WTC11 (cell line): ENCODE data around the gene DNTT. TPM values are rescaled to one million over a fixed set of nuclear protein-coding genes. Genes with fewer than 3 reads are reported as not detected.

ENCODE experiments used
- ATAC-seq: fragments of 200-7000 bp; cut with Tn5 transposase; 2 replicates; pipeline ENCODE4 v1.10.0; 2021; ENCODE audit warnings: mild to moderate bottlenecking, moderate library complexity
- CTCF ChIA-PET: fragments of 300-600 bp; sonication (Branson Sonifier 250); formaldehyde crosslinking; loops from one replicate; lab custom pipeline; 2021; ENCODE audit warnings: antibody characterized with exemption; lab: Charles Lee
- POLR2A ChIA-PET: fragments of 350-600 bp; sonication (Branson Sonifier 250); formaldehyde crosslinking; loops from one replicate; lab custom pipeline; 2021; ENCODE audit warnings: antibody characterized with exemption; lab: Charles Lee
- DNase-seq: peaks from one replicate; pipeline ENCODE4 v3.0.0; 2021; ENCODE audit warnings: low spot score
- H3K27ac Mint-ChIP-seq: 2 replicates; pipeline ENCODE4 v1.8.0; 2021; ENCODE audit warnings: mixed read lengths
- H3K27me3 Mint-ChIP-seq: 2 replicates; pipeline ENCODE4 v1.8.0; 2021; ENCODE audit warnings: low read depth, mild to moderate bottlenecking, moderate library complexity, mixed read lengths
- H3K36me3 Mint-ChIP-seq: 2 replicates; pipeline ENCODE4 v1.8.0; 2021; ENCODE audit warnings: mixed read lengths
- H3K4me1 Mint-ChIP-seq: 2 replicates; pipeline ENCODE4 v1.8.0; 2022; ENCODE audit warnings: mixed read lengths
- H3K4me3 Mint-ChIP-seq: 2 replicates; pipeline ENCODE4 v1.8.0; 2021; ENCODE audit warnings: mild to moderate bottlenecking, moderate library complexity, mixed read lengths
- H3K9me3 Mint-ChIP-seq: 2 replicates; pipeline ENCODE4 v1.8.0; 2021; ENCODE audit warnings: mixed read lengths
- EMX1 ChIP-seq: fragments of 250-450 bp; sonication (Bioruptor Pico); IDR thresholded peaks from 2 replicates; pipeline ENCODE4 v1.8.0; 2021; ENCODE audit warnings: mild to moderate bottlenecking
- ETV6 ChIP-seq: sonication (generic); formaldehyde crosslinking; IDR thresholded peaks from 2 replicates; pipeline ENCODE4 v1.8.1; 2022; ENCODE audit warnings: mild to moderate bottlenecking, missing genetic modification reagents
- FOXK1 ChIP-seq: sonication (generic); formaldehyde crosslinking; IDR thresholded peaks from 2 replicates; pipeline ENCODE4 v1.8.0; 2022; ENCODE audit warnings: mild to moderate bottlenecking, moderate library complexity, missing genetic modification reagents
- GABPB1 ChIP-seq: sonication (generic); formaldehyde crosslinking; IDR thresholded peaks from 2 replicates; pipeline ENCODE4 v1.8.1; 2023; ENCODE audit warnings: mild to moderate bottlenecking, missing genetic modification reagents
- IRF2 ChIP-seq: sonication (generic); formaldehyde crosslinking; IDR thresholded peaks from 2 replicates; pipeline ENCODE4 v1.8.0; 2022; ENCODE audit warnings: low read depth, missing genetic modification reagents, borderline replicate concordance
- NFE2L1 ChIP-seq: sonication (generic); formaldehyde crosslinking; IDR thresholded peaks from 2 replicates; pipeline ENCODE4 v1.8.1; 2023; ENCODE audit warnings: missing genetic modification reagents
- ZNF138 ChIP-seq: sonication (generic); formaldehyde crosslinking; conservative IDR thresholded peaks from 2 replicates; pipeline ENCODE4 v1.8.1; 2022; ENCODE audit warnings: mild to moderate bottlenecking, moderate library complexity, missing genetic modification reagents
- ZNF317 ChIP-seq: sonication (generic); formaldehyde crosslinking; IDR thresholded peaks from 2 replicates; pipeline ENCODE4 v1.8.1; 2023; ENCODE audit warnings: low read depth, mild to moderate bottlenecking, moderate library complexity, missing genetic modification reagents, borderline replicate concordance
- total RNA-seq: library from RNA; stranded (reverse); gene quantifications from 3 replicates; pipeline ENCODE4 v1.2.3, GENCODE V29; 2021
- TF ChIP-seq, protein P1 (sequence below): fragments of 250-450 bp; sonication (Bioruptor Pico); conservative IDR thresholded peaks from 2 replicates; pipeline ENCODE4 v1.9.0; 2021; ENCODE audit warnings: mild to moderate bottlenecking
- TF ChIP-seq, protein P2 (sequence below): sonication (generic); formaldehyde crosslinking; IDR thresholded peaks from 2 replicates; pipeline ENCODE4 v1.8.1; 2023; ENCODE audit warnings: mild to moderate bottlenecking, missing genetic modification reagents, moderate library complexity
- TF ChIP-seq, protein P3 (sequence below): fragments of 250-450 bp; sonication (Bioruptor Pico); IDR thresholded peaks from 2 replicates; pipeline ENCODE4 v1.9.0; 2021; ENCODE audit warnings: mild to moderate bottlenecking, borderline replicate concordance
- TF ChIP-seq, protein P4 (sequence below): sonication (generic); formaldehyde crosslinking; IDR thresholded peaks from 2 replicates; pipeline ENCODE4 v1.8.0; 2022; ENCODE audit warnings: missing genetic modification reagents
- TF ChIP-seq, protein P5 (sequence below): sonication (generic); formaldehyde crosslinking; IDR thresholded peaks from 2 replicates; pipeline ENCODE4 v1.8.0; 2023; ENCODE audit warnings: missing genetic modification reagents, mild to moderate bottlenecking, borderline replicate concordance
- TF ChIP-seq, protein P6 (sequence below): fragments of 250-450 bp; sonication (Bioruptor Pico); IDR thresholded peaks from 2 replicates; pipeline ENCODE4 v1.9.0; 2021; ENCODE audit warnings: mild to moderate bottlenecking
- TF ChIP-seq, protein P7 (sequence below): sonication (generic); formaldehyde crosslinking; IDR thresholded peaks from 2 replicates; pipeline ENCODE4 v1.8.1; 2023; ENCODE audit warnings: mild to moderate bottlenecking, moderate library complexity, missing genetic modification reagents
- TF ChIP-seq, protein P8 (sequence below): sonication (generic); formaldehyde crosslinking; conservative IDR thresholded peaks from 2 replicates; pipeline ENCODE4 v1.8.1; 2022; ENCODE audit warnings: mild to moderate bottlenecking, missing genetic modification reagents

The DNTT gene
- total RNA-seq, 1 experiment from 2014 or later: not detected

DNA sequence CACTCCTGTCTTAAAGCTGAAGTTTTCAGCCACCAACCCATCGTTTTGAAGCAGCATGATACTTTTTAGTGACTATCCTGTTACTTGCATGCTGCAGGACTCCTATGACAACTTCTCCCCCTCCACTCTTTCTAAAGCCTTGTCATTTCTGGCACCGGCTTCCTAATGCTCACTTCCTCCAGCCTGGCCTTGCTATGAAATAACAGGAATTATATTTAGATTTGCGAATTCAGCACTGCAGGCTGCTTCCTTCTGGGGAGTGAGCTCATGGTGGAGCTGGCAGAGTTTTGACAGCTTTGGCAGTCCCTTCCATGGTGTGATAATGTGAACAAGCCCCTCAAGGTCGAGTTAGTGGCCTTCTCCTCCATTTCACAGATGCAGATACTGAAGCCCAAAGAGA lies 46.3 kb upstream of the DNTT start:
- Mint-ChIP-seq H3K36me3 (no peaks in the 10 kb centered on the region), H3K9me3 (no peaks in the 10 kb centered on the region), H3K4me1 (peaks cover 17% of the 10 kb centered on the region), H3K27me3 (no peaks in the 10 kb centered on the region), H3K27ac (no peak overlapping the region), H3K4me3 (no peak overlapping the region)
- no peak for DNase-seq
- POLR2A ChIA-PET: no interaction called here
- CTCF ChIA-PET: interaction anchor here (1.6 to 2.0 kb wide), 2 partner anchors 28 to 117 kb away, joined by 7 to 9 read pairs; no protein-coding TSS in a partner anchor
- no peak for ATAC-seq
- TF ChIP-seq ZNF317 (CRISPR knock-in tag): no peak
- TF ChIP-seq, protein P1, sequence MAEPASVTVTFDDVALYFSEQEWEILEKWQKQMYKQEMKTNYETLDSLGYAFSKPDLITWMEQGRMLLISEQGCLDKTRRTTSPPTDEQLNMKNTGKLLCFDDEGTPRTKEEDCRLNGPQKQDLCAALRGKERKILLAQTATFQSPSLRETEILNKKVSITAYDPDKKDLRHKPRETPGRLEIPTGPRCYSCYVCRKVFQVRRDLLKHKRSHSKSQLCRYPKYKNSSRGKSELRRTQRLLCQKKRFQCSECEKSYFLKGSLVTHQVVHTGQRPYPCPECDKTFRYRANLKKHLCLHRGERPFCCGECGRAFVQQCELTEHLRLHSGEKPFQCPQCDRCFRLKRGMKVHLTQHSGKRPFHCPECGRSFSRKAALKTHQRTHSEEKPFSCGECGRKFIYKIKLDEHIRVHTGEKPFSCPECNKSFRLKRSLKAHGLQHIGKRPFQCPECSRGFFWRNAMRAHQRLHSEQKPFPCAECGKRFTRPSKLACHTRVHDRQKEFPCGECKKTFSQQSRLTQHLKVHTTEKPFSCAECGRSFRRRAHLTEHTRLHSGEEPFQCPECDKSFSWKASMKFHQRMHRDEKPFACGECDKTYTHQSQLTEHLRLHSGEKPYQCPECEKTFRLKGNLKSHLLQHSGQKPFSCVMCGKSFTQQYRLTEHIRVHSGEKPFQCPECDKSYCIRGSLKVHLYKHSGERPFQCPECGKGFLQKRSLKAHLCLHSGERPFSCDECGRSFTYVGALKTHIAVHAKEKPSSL: no peak
- TF ChIP-seq, protein P2, sequence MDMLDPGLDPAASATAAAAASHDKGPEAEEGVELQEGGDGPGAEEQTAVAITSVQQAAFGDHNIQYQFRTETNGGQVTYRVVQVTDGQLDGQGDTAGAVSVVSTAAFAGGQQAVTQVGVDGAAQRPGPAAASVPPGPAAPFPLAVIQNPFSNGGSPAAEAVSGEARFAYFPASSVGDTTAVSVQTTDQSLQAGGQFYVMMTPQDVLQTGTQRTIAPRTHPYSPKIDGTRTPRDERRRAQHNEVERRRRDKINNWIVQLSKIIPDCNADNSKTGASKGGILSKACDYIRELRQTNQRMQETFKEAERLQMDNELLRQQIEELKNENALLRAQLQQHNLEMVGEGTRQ (CRISPR knock-in tag): no peak
- TF ChIP-seq ETV6 (CRISPR knock-in tag): no peak
- TF ChIP-seq, protein P3, sequence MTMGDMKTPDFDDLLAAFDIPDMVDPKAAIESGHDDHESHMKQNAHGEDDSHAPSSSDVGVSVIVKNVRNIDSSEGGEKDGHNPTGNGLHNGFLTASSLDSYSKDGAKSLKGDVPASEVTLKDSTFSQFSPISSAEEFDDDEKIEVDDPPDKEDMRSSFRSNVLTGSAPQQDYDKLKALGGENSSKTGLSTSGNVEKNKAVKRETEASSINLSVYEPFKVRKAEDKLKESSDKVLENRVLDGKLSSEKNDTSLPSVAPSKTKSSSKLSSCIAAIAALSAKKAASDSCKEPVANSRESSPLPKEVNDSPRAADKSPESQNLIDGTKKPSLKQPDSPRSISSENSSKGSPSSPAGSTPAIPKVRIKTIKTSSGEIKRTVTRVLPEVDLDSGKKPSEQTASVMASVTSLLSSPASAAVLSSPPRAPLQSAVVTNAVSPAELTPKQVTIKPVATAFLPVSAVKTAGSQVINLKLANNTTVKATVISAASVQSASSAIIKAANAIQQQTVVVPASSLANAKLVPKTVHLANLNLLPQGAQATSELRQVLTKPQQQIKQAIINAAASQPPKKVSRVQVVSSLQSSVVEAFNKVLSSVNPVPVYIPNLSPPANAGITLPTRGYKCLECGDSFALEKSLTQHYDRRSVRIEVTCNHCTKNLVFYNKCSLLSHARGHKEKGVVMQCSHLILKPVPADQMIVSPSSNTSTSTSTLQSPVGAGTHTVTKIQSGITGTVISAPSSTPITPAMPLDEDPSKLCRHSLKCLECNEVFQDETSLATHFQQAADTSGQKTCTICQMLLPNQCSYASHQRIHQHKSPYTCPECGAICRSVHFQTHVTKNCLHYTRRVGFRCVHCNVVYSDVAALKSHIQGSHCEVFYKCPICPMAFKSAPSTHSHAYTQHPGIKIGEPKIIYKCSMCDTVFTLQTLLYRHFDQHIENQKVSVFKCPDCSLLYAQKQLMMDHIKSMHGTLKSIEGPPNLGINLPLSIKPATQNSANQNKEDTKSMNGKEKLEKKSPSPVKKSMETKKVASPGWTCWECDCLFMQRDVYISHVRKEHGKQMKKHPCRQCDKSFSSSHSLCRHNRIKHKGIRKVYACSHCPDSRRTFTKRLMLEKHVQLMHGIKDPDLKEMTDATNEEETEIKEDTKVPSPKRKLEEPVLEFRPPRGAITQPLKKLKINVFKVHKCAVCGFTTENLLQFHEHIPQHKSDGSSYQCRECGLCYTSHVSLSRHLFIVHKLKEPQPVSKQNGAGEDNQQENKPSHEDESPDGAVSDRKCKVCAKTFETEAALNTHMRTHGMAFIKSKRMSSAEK (CRISPR knock-in tag): no peak
- TF ChIP-seq, protein P4, sequence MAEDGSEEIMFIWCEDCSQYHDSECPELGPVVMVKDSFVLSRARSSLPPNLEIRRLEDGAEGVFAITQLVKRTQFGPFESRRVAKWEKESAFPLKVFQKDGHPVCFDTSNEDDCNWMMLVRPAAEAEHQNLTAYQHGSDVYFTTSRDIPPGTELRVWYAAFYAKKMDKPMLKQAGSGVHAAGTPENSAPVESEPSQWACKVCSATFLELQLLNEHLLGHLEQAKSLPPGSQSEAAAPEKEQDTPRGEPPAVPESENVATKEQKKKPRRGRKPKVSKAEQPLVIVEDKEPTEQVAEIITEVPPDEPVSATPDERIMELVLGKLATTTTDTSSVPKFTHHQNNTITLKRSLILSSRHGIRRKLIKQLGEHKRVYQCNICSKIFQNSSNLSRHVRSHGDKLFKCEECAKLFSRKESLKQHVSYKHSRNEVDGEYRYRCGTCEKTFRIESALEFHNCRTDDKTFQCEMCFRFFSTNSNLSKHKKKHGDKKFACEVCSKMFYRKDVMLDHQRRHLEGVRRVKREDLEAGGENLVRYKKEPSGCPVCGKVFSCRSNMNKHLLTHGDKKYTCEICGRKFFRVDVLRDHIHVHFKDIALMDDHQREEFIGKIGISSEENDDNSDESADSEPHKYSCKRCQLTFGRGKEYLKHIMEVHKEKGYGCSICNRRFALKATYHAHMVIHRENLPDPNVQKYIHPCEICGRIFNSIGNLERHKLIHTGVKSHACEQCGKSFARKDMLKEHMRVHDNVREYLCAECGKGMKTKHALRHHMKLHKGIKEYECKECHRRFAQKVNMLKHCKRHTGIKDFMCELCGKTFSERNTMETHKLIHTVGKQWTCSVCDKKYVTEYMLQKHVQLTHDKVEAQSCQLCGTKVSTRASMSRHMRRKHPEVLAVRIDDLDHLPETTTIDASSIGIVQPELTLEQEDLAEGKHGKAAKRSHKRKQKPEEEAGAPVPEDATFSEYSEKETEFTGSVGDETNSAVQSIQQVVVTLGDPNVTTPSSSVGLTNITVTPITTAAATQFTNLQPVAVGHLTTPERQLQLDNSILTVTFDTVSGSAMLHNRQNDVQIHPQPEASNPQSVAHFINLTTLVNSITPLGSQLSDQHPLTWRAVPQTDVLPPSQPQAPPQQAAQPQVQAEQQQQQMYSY (CRISPR knock-in tag): no peak
- TF ChIP-seq, protein P5, sequence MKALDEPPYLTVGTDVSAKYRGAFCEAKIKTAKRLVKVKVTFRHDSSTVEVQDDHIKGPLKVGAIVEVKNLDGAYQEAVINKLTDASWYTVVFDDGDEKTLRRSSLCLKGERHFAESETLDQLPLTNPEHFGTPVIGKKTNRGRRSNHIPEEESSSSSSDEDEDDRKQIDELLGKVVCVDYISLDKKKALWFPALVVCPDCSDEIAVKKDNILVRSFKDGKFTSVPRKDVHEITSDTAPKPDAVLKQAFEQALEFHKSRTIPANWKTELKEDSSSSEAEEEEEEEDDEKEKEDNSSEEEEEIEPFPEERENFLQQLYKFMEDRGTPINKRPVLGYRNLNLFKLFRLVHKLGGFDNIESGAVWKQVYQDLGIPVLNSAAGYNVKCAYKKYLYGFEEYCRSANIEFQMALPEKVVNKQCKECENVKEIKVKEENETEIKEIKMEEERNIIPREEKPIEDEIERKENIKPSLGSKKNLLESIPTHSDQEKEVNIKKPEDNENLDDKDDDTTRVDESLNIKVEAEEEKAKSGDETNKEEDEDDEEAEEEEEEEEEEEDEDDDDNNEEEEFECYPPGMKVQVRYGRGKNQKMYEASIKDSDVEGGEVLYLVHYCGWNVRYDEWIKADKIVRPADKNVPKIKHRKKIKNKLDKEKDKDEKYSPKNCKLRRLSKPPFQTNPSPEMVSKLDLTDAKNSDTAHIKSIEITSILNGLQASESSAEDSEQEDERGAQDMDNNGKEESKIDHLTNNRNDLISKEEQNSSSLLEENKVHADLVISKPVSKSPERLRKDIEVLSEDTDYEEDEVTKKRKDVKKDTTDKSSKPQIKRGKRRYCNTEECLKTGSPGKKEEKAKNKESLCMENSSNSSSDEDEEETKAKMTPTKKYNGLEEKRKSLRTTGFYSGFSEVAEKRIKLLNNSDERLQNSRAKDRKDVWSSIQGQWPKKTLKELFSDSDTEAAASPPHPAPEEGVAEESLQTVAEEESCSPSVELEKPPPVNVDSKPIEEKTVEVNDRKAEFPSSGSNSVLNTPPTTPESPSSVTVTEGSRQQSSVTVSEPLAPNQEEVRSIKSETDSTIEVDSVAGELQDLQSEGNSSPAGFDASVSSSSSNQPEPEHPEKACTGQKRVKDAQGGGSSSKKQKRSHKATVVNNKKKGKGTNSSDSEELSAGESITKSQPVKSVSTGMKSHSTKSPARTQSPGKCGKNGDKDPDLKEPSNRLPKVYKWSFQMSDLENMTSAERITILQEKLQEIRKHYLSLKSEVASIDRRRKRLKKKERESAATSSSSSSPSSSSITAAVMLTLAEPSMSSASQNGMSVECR (CRISPR knock-in tag): no peak
- TF ChIP-seq FOXK1 (CRISPR knock-in tag): no peak
- TF ChIP-seq EMX1 (CRISPR knock-in tag): no peak
- no peak for TF ChIP-seq GABPB1
- TF ChIP-seq IRF2: no peak
- TF ChIP-seq NFE2L1 (CRISPR knock-in tag): no peak
- TF ChIP-seq, protein P6, sequence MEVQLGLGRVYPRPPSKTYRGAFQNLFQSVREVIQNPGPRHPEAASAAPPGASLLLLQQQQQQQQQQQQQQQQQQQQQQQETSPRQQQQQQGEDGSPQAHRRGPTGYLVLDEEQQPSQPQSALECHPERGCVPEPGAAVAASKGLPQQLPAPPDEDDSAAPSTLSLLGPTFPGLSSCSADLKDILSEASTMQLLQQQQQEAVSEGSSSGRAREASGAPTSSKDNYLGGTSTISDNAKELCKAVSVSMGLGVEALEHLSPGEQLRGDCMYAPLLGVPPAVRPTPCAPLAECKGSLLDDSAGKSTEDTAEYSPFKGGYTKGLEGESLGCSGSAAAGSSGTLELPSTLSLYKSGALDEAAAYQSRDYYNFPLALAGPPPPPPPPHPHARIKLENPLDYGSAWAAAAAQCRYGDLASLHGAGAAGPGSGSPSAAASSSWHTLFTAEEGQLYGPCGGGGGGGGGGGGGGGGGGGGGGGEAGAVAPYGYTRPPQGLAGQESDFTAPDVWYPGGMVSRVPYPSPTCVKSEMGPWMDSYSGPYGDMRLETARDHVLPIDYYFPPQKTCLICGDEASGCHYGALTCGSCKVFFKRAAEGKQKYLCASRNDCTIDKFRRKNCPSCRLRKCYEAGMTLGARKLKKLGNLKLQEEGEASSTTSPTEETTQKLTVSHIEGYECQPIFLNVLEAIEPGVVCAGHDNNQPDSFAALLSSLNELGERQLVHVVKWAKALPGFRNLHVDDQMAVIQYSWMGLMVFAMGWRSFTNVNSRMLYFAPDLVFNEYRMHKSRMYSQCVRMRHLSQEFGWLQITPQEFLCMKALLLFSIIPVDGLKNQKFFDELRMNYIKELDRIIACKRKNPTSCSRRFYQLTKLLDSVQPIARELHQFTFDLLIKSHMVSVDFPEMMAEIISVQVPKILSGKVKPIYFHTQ: no peak
- TF ChIP-seq ZNF138: no peak
- TF ChIP-seq, protein P7, sequence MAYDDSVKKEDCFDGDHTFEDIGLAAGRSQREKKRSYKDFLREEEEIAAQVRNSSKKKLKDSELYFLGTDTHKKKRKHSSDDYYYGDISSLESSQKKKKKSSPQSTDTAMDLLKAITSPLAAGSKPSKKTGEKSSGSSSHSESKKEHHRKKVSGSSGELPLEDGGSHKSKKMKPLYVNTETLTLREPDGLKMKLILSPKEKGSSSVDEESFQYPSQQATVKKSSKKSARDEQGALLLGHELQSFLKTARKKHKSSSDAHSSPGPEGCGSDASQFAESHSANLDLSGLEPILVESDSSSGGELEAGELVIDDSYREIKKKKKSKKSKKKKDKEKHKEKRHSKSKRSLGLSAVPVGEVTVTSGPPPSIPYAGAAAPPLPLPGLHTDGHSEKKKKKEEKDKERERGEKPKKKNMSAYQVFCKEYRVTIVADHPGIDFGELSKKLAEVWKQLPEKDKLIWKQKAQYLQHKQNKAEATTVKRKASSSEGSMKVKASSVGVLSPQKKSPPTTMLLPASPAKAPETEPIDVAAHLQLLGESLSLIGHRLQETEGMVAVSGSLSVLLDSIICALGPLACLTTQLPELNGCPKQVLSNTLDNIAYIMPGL: no peak
- TF ChIP-seq, protein P8, sequence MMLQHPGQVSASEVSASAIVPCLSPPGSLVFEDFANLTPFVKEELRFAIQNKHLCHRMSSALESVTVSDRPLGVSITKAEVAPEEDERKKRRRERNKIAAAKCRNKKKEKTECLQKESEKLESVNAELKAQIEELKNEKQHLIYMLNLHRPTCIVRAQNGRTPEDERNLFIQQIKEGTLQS: no peak
